Measurements from ENCODE around the gene LPAR2. TPM values are rescaled to one million over a fixed set of nuclear protein-coding genes. Genes with fewer than 3 reads are reported as not detected.
A peak's percentile ranks its signal among the peaks of the same experiment; 100 is the strongest.

LPAR2 gene
- total RNA-seq, 1 experiment from 2014 or later, result 5.6 TPM

- in situ Hi-C loops (cut with HindIII; ENCODE audit: low sequenced_read_pairs), result no loop called here
- no peak for DNase-seq (ENCODE audit: low spot score)
Measured at GRCh38 chr19:19655051-19655594, 27.1 kb upstream of the LPAR2 start.

- in situ Hi-C loops (cut with HindIII; ENCODE audit: low sequenced_read_pairs), result no loop called here
Measured at GRCh38 chr19:19654441-19654840, 26.4 kb upstream of the LPAR2 start.

GRCh38 chr19:19653597-19654147 is 25.7 kb upstream of the LPAR2 start:
- in situ Hi-C loops (cut with HindIII; ENCODE audit: low sequenced_read_pairs), result no loop called here
- no peak for DNase-seq (ENCODE audit: low spot score)

More at GRCh38 chr19:19654441-19654840, 26.4 kb upstream of the LPAR2 start:
- no peak for DNase-seq (ENCODE audit: low spot score)

- in situ Hi-C loops (cut with HindIII; ENCODE audit: low sequenced_read_pairs), result no loop called here
- DNase-seq (ENCODE audit: low spot score), result no peak
Measured at GRCh38 chr19:19652482-19653295, 24.7 kb upstream of the LPAR2 start.

- DNase-seq (ENCODE audit: low spot score), result peak; percentile 68
- in situ Hi-C loops (cut with HindIII; ENCODE audit: low sequenced_read_pairs), result no loop called here
Measured at GRCh38 chr19:19651076-19651475, 23.1 kb upstream of the LPAR2 start.

GRCh38 chr19:19650331-19650730 is 22.3 kb upstream of the LPAR2 start:
- DNase-seq (ENCODE audit: low spot score), result no peak
- in situ Hi-C loops (cut with HindIII; ENCODE audit: low sequenced_read_pairs), result no loop called here

GRCh38 chr19:19649580-19649995 is 21.6 kb upstream of the LPAR2 start:
- in situ Hi-C loops (cut with HindIII; ENCODE audit: low sequenced_read_pairs), result no loop called here
- DNase-seq (ENCODE audit: low spot score), result no peak

GRCh38 chr19:19649155-19649554 is 21.1 kb upstream of the LPAR2 start:
- in situ Hi-C loops (cut with HindIII; ENCODE audit: low sequenced_read_pairs), result no loop called here
- DNase-seq (ENCODE audit: low spot score), result no peak

- no peak for DNase-seq (ENCODE audit: low spot score)
- in situ Hi-C loops (cut with HindIII; ENCODE audit: low sequenced_read_pairs), result no loop called here
Measured at GRCh38 chr19:19647037-19647835, 19.2 kb upstream of the LPAR2 start.

- no peak for DNase-seq (ENCODE audit: low spot score)
- in situ Hi-C loops (cut with HindIII; ENCODE audit: low sequenced_read_pairs), result no loop called here
Measured at GRCh38 chr19:19645233-19645870, 17.3 kb upstream of the LPAR2 start.

GRCh38 chr19:19644054-19644388 is 16.0 kb upstream of the LPAR2 start:
- in situ Hi-C loops (cut with HindIII; ENCODE audit: low sequenced_read_pairs), result no loop called here
- no peak for DNase-seq (ENCODE audit: low spot score)

- in situ Hi-C loops (cut with HindIII; ENCODE audit: low sequenced_read_pairs), result no loop called here
- peak; percentile 64 for DNase-seq (ENCODE audit: low spot score)
Measured at GRCh38 chr19:19643158-19644053, 15.4 kb upstream of the LPAR2 start, which contains the start of gene GMIP. GMIP (minus strand) TSS chr19:19643657; CDS start chr19:19643529, 128 bp downstream.

GRCh38 chr19:19642506-19643157 is 14.6 kb upstream of the LPAR2 start:
- in situ Hi-C loops (cut with HindIII; ENCODE audit: low sequenced_read_pairs), result no loop called here
- no peak for DNase-seq (ENCODE audit: low spot score)

GRCh38 chr19:19637523-19638251 is 9.7 kb upstream of the LPAR2 start:
- DNase-seq (ENCODE audit: low spot score), result no peak
- in situ Hi-C loops (cut with HindIII; ENCODE audit: low sequenced_read_pairs), result no loop called here

GRCh38 chr19:19637186-19637522 is 9.1 kb upstream of the LPAR2 start:
- in situ Hi-C loops (cut with HindIII; ENCODE audit: low sequenced_read_pairs), result no loop called here
- DNase-seq (ENCODE audit: low spot score), result no peak

GRCh38 chr19:19636573-19637185 is 8.7 kb upstream of the LPAR2 start:
- in situ Hi-C loops (cut with HindIII; ENCODE audit: low sequenced_read_pairs), result no loop called here
- no peak for DNase-seq (ENCODE audit: low spot score)

GRCh38 chr19:19635313-19635702 is 7.3 kb upstream of the LPAR2 start:
- no peak for DNase-seq (ENCODE audit: low spot score)
- in situ Hi-C loops (cut with HindIII; ENCODE audit: low sequenced_read_pairs), result no loop called here

Data from G401 (cell line).